ENCODE measurements around the gene SLC6A4.

DNA sequence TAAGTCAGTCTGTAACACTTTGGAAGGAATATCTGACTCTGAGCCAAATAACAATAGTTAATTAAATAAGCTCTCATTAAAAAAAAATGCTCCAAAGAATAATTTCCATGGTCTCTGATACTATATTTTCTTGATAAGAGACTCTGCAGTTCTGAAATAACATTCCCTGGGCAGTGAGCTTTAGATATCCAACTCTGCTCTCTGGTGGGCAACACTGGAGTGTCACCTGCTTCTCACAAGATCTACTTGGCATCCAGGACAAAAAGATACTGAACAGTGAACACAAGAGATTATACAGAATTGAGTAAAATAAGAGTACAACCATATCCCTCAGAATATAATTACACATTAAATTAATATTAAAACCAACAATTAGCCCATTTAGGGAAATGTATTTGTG is 42.5 kb upstream of the SLC6A4 start:
- TF ChIP-seq CTCF (IDR thresholded peaks at IDR 0.05; ENCODE audit: low read depth, low read length, missing input control) (peak; percentile 69), RAD21 (IDR thresholded peaks at IDR 0.05) (peak; percentile 88 to 92), HNF4A (conservative IDR thresholded peaks at IDR 0.05) (no peak), JUND (IDR thresholded peaks at IDR 0.05) (no peak), RXRA (IDR thresholded peaks at IDR 0.05) (no peak), ZBTB33 (IDR thresholded peaks at IDR 0.05) (no peak), TAF1 (conservative IDR thresholded peaks at IDR 0.05) (no peak), YY1 (IDR thresholded peaks at IDR 0.05) (no peak), ATF3 (IDR thresholded peaks at IDR 0.05) (no peak), EGR1 (IDR thresholded peaks at IDR 0.05; ENCODE audit: low read depth in 2 of 2) (no peak)
- TF ChIP-seq, protein P1, sequence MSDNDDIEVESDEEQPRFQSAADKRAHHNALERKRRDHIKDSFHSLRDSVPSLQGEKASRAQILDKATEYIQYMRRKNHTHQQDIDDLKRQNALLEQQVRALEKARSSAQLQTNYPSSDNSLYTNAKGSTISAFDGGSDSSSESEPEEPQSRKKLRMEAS (IDR thresholded peaks at IDR 0.05) = no peak
- TF ChIP-seq, protein P2, sequence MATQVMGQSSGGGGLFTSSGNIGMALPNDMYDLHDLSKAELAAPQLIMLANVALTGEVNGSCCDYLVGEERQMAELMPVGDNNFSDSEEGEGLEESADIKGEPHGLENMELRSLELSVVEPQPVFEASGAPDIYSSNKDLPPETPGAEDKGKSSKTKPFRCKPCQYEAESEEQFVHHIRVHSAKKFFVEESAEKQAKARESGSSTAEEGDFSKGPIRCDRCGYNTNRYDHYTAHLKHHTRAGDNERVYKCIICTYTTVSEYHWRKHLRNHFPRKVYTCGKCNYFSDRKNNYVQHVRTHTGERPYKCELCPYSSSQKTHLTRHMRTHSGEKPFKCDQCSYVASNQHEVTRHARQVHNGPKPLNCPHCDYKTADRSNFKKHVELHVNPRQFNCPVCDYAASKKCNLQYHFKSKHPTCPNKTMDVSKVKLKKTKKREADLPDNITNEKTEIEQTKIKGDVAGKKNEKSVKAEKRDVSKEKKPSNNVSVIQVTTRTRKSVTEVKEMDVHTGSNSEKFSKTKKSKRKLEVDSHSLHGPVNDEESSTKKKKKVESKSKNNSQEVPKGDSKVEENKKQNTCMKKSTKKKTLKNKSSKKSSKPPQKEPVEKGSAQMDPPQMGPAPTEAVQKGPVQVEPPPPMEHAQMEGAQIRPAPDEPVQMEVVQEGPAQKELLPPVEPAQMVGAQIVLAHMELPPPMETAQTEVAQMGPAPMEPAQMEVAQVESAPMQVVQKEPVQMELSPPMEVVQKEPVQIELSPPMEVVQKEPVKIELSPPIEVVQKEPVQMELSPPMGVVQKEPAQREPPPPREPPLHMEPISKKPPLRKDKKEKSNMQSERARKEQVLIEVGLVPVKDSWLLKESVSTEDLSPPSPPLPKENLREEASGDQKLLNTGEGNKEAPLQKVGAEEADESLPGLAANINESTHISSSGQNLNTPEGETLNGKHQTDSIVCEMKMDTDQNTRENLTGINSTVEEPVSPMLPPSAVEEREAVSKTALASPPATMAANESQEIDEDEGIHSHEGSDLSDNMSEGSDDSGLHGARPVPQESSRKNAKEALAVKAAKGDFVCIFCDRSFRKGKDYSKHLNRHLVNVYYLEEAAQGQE (IDR thresholded peaks at IDR 0.05) = no peak

Measured in liver (tissue), 3 donors.